Measurements from ENCODE around the gene CRYBG2.
A peak's percentile ranks its signal among the peaks of the same experiment; 100 is the strongest.

Gene CRYBG2

DNA sequence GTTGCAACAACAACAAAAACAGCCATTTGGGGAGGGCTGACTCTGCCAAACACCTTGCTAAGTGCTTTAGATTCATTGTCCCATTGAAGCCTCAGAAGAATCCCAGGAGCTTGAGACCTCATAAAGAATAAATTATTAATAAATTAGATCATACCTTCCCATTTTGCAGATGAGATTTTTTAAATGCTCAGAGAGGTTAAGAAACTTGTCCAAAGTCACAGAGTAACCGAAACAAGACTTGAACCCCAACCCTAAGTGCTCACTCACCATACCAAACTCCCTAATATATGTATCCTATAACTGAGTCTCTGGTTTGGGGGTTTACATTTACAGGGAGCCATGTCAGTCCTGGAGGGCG, 3.6 kb downstream of the CRYBG2 start:
- Histone ChIP-seq H3K27ac (ENCODE audit: low read depth, low read length) (peak overlapping the region; percentile 1; the same call in 1 of the 2 replicates), H3K4me1 (ENCODE audit: control insufficient read depth, insufficient read depth, low read length, unreplicated experiment) (peaks cover 20% of the 10 kb centered on the region)

DNA sequence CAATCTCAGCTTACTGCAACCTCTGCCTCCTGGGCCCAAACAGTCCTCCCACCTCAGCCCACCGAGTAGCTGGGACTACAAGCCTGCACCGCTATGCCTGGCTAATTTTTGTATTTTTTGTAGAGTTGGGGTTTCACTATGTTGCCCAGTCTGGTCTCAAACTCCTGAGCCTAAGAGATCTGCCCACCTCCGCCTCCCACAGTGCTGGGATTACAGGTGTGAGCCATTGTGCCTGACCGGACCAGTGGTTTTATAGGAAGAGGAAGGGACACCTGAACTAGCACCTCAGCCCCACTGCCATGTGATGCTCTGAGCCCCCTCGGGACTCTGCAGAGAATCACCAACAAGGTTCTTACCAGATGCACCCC, 4.1 kb downstream of the CRYBG2 start:
- H3K27ac ChIP-seq (ENCODE audit: low read depth, low read length) = no peak overlapping the region
- H3K36me3 ChIP-seq (ENCODE audit: insufficient read depth, low read length) = no peaks in the 10 kb centered on the region
- no peaks in the 10 kb centered on the region for H3K27me3 ChIP-seq (ENCODE audit: insufficient read depth, low read length)
- no peak overlapping the region for H3K4me3 ChIP-seq (ENCODE audit: low read depth, low read length)
- no peaks in the 10 kb centered on the region for H3K79me2 ChIP-seq (ENCODE audit: control insufficient read depth, insufficient read depth, low read length, unreplicated experiment)
- H2AFZ ChIP-seq (ENCODE audit: low read length, unreplicated experiment) = no peak overlapping the region
- H3K4me1 ChIP-seq (ENCODE audit: control insufficient read depth, insufficient read depth, low read length, unreplicated experiment) = peaks cover 20% of the 10 kb centered on the region

More for the DNA sequence above, 3.6 kb downstream of the CRYBG2 start:
- Histone ChIP-seq H2AFZ (ENCODE audit: low read length, unreplicated experiment) (no peak overlapping the region), H3K36me3 (ENCODE audit: insufficient read depth, low read length) (no peaks in the 10 kb centered on the region), H3K79me2 (ENCODE audit: control insufficient read depth, insufficient read depth, low read length, unreplicated experiment) (no peaks in the 10 kb centered on the region), H3K27me3 (ENCODE audit: insufficient read depth, low read length) (no peaks in the 10 kb centered on the region), H3K4me3 (ENCODE audit: low read depth, low read length) (no peak overlapping the region)

DNA sequence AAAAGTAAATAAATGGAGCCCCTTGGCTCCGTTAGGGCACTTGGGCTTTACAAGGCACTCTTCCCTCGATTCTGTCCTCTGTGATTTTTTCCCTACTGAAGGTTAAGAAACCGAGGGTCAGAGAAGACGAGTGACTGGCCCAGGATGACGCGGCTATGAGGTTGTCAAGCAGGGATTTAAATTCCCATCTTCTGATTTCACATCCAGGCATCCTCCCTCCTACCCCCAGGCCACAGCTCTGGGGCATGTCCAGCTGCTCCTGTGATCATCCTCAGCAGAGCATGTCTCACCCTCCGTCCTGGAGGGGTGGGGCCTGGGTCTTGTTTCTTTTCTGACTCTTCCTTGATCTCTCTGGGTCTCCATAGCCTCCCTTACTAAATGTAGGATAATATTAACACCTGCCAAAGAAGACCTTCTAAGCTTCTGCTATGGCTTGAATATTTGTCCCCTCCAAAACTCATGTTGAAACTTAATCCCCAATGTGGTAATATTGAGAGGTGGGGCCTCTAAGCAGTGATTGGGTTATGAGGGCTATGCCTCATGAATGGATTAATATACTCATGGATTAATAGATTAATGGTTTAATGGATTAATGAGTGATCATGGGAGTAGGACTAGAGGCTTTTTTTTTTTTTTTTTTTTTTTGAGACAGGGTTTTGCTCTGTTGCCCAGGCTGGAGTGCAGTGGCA, 4.6 kb downstream of the CRYBG2 start:
- no peaks in the 10 kb centered on the region for H3K36me3 ChIP-seq (ENCODE audit: insufficient read depth, low read length)
- H3K27me3 ChIP-seq (ENCODE audit: insufficient read depth, low read length) = no peaks in the 10 kb centered on the region
- H3K79me2 ChIP-seq (ENCODE audit: control insufficient read depth, insufficient read depth, low read length, unreplicated experiment) = no peaks in the 10 kb centered on the region
- no peak overlapping the region for H3K27ac ChIP-seq (ENCODE audit: low read depth, low read length)
- no peak overlapping the region for H2AFZ ChIP-seq (ENCODE audit: low read length, unreplicated experiment)
- H3K4me3 ChIP-seq (ENCODE audit: low read depth, low read length) = no peak overlapping the region
- peaks cover 20% of the 10 kb centered on the region for H3K4me1 ChIP-seq (ENCODE audit: control insufficient read depth, insufficient read depth, low read length, unreplicated experiment)

DNA sequence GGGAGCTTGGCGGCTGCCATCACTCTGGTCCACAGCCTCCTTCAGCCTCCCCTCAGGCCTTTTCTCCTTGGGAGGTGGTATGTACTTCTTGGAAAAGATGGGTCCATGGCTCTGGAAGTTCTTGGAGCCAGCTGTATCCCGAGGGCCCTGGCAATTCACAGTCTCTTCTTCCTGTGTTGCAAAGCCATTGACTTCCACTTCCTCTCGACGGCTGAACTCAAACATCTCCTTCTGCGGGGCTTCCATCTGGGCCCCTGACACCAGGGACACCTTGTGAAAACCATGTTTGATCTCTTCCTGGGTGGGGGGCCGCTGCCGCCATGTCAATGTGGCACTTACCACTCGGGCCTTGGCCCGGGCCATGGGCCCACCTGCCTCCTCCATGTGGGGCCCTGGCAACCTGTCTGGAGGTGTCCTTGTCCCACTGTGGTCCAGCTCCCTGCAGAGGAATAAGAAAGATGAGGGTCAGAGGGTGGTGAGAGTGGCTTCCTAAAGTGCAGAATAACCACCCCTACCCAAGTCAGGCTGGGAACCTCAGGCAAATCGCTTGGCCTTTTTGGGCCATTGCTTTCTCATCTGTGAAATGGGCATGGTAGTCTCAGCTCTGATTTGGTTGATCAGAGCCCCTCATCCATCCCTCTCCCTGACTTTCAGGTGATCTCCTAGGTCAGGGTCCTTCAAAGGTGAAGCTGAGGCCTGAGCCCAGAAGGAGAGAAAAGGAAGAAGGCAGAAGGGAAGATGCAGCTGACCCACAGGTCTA, 7.5 kb downstream of the CRYBG2 start:
- Histone ChIP-seq H2AFZ (ENCODE audit: low read length, unreplicated experiment) (no peak overlapping the region), H3K4me1 (ENCODE audit: control insufficient read depth, insufficient read depth, low read length, unreplicated experiment) (peaks cover 11% of the 10 kb centered on the region), H3K36me3 (ENCODE audit: insufficient read depth, low read length) (no peaks in the 10 kb centered on the region), H3K79me2 (ENCODE audit: control insufficient read depth, insufficient read depth, low read length, unreplicated experiment) (no peaks in the 10 kb centered on the region), H3K27me3 (ENCODE audit: insufficient read depth, low read length) (no peaks in the 10 kb centered on the region), H3K4me3 (ENCODE audit: low read depth, low read length) (no peak overlapping the region), H3K27ac (ENCODE audit: low read depth, low read length) (no peak overlapping the region)

DNA sequence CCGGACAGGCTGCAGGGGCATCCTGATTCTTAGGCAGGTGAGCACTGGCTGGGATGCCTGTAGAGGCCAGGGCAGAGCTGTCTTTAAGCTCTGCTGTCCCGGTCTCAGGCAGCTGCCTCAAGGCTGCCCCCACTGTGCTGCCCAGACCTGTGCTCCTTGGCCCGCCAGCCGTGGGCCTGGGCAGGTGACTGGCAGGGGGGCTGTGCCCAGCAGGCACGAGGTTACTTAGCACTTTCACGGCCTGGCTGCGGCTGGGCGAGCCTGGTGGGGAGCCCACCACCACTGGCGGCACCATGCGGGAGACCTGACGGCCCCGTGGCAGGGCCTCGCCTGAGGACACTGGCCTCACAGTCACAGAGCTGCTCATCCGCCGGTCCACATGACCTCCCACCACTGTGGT, 8.2 kb downstream of the CRYBG2 start:
- Histone ChIP-seq H3K79me2 (ENCODE audit: control insufficient read depth, insufficient read depth, low read length, unreplicated experiment) (no peaks in the 10 kb centered on the region), H3K27me3 (ENCODE audit: insufficient read depth, low read length) (no peaks in the 10 kb centered on the region), H3K4me1 (ENCODE audit: control insufficient read depth, insufficient read depth, low read length, unreplicated experiment) (peaks cover 4% of the 10 kb centered on the region), H3K36me3 (ENCODE audit: insufficient read depth, low read length) (no peaks in the 10 kb centered on the region), H2AFZ (ENCODE audit: low read length, unreplicated experiment) (no peak overlapping the region), H3K4me3 (ENCODE audit: low read depth, low read length) (no peak overlapping the region), H3K27ac (ENCODE audit: low read depth, low read length) (no peak overlapping the region)

DNA sequence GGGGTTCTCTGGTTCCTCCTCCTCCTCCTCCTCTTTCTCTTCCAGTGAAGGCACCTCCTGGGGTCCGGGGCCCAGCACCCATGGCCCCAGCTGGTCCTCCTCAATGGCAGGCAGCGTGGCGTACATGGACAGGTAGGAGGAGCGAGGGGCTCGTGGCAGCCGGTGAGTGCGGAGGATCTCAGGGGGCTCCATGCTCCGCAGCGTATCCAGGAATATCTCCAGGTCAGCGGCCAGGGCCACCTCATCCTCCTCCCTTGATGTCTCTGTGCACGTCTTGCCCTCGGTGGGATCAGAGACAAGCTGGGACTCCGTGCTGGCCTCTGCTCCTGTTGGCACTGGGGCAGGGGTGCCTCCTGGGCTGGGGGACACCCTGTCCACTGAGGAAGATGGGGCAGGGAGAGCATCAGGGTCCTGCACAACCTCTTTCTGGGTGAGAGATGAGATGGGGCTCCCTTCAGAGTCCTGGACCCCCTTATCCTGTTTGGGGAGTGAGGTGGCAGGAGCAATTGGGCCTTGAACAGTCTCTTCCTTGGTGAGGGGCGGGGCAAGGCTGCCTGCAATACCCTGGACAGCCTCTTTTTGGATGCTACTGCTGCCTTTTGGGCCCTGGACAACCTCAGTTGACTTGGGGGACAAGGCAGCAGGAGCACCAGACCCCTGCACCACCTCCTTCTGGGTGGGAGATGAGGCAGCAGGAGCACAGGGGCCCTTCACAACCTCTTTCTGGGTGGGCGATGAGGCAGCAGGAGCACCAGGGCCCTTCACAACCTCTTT, 9.6 kb downstream of the CRYBG2 start:
- no peak overlapping the region for H3K4me3 ChIP-seq (ENCODE audit: low read depth, low read length)
- no peaks in the 10 kb centered on the region for H3K27me3 ChIP-seq (ENCODE audit: insufficient read depth, low read length)
- H3K36me3 ChIP-seq (ENCODE audit: insufficient read depth, low read length) = no peaks in the 10 kb centered on the region
- H2AFZ ChIP-seq (ENCODE audit: low read length, unreplicated experiment) = no peak overlapping the region
- no peaks in the 10 kb centered on the region for H3K79me2 ChIP-seq (ENCODE audit: control insufficient read depth, insufficient read depth, low read length, unreplicated experiment)
- no peaks in the 10 kb centered on the region for H3K4me1 ChIP-seq (ENCODE audit: control insufficient read depth, insufficient read depth, low read length, unreplicated experiment)
- no peak overlapping the region for H3K27ac ChIP-seq (ENCODE audit: low read depth, low read length)

DNA sequence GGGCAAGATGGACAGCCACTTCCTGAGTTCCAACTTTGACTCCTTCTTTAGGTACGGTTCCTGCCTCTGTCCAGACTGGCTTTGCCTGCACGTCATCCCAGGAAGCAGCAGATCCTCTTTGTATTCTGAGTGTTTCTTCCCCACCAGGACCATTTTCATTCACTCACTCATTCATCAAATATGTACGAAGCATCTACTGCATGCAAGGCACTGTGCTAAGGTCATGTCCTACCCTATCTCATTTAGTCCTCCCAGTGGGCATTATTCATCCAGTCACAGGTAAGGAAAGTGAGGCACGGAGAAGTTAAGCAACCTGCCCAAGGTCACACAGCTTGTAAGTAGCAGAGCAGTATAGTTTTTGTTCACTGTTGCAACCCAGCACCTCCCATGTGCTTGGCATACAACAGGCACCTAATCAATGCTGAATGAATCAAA, 13.9 kb downstream of the CRYBG2 start:
- no peak overlapping the region for H3K27ac ChIP-seq (ENCODE audit: low read depth, low read length)
- no peaks in the 10 kb centered on the region for H3K79me2 ChIP-seq (ENCODE audit: control insufficient read depth, insufficient read depth, low read length, unreplicated experiment)
- H3K27me3 ChIP-seq (ENCODE audit: insufficient read depth, low read length) = no peaks in the 10 kb centered on the region
- no peaks in the 10 kb centered on the region for H3K4me1 ChIP-seq (ENCODE audit: control insufficient read depth, insufficient read depth, low read length, unreplicated experiment)
- H2AFZ ChIP-seq (ENCODE audit: low read length, unreplicated experiment) = no peak overlapping the region
- H3K36me3 ChIP-seq (ENCODE audit: insufficient read depth, low read length) = no peaks in the 10 kb centered on the region
- H3K4me3 ChIP-seq (ENCODE audit: low read depth, low read length) = no peak overlapping the region

DNA sequence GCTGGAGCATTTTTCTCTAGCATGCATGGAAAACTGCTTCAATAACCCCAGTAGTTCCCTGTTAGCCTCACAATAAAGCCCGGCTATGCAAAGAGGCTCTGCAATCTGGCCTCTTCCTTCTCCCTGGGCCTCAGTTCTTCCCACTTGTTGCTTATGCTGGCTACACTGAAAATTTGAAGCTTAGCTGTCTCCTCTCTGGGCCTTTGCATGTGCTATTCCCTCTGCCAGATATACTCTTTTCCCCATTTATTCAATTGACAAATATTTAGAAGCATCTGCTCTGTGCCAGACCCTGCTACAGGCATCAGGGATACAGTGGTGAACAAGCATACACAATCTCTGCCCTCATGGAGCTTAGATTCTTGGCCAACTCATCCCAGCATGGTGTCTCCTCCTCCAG, 15.3 kb downstream of the CRYBG2 start:
- H3K79me2 ChIP-seq (ENCODE audit: control insufficient read depth, insufficient read depth, low read length, unreplicated experiment) = no peaks in the 10 kb centered on the region
- H3K36me3 ChIP-seq (ENCODE audit: insufficient read depth, low read length) = no peaks in the 10 kb centered on the region
- H3K4me3 ChIP-seq (ENCODE audit: low read depth, low read length) = no peak overlapping the region
- no peak overlapping the region for H3K27ac ChIP-seq (ENCODE audit: low read depth, low read length)
- no peak overlapping the region for H2AFZ ChIP-seq (ENCODE audit: low read length, unreplicated experiment)
- H3K4me1 ChIP-seq (ENCODE audit: control insufficient read depth, insufficient read depth, low read length, unreplicated experiment) = no peaks in the 10 kb centered on the region
- H3K27me3 ChIP-seq (ENCODE audit: insufficient read depth, low read length) = no peaks in the 10 kb centered on the region

DNA sequence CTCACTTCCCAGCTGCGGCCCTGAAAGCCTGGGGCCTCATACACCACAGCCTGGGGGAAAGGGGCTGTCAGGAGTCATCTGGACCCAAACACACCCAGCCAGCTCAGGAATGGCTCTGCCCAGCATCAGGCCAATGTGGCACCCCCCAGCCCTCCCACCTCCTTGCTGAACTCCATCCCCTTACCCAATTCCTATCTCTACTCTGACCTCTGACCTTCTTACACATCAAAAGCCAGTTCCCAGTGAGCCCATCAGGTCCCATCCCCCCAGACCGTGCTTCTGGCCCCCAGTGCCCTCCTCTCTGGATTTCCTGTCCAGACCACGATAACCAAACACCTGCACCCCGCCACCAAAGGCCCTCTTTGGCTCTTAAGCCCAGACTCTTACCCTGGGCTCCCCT, 16.3 kb downstream of the CRYBG2 start:
- Histone ChIP-seq H3K4me3 (ENCODE audit: low read depth, low read length) (no peak overlapping the region), H3K79me2 (ENCODE audit: control insufficient read depth, insufficient read depth, low read length, unreplicated experiment) (no peaks in the 10 kb centered on the region), H3K27me3 (ENCODE audit: insufficient read depth, low read length) (no peaks in the 10 kb centered on the region), H2AFZ (ENCODE audit: low read length, unreplicated experiment) (no peak overlapping the region), H3K36me3 (ENCODE audit: insufficient read depth, low read length) (no peaks in the 10 kb centered on the region), H3K4me1 (ENCODE audit: control insufficient read depth, insufficient read depth, low read length, unreplicated experiment) (no peaks in the 10 kb centered on the region), H3K27ac (ENCODE audit: low read depth, low read length) (no peak overlapping the region)

DNA sequence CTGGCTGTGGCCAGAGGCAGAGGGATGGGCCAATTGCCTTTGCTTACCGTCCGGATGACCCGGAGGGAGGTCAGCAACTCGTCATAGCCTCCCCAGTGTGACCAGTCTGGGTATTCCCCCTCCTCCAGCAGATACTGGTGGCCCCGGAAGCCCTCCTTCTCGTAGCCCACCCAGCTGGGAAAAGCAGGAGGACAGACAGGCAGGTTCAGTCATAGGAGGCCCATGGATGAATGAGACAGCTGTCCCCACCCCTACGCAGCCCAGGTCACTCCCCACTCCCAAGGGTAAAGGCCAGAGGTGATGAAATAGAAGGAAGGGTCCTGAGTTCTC, 16.8 kb downstream of the CRYBG2 start:
- no peaks in the 10 kb centered on the region for H3K27me3 ChIP-seq (ENCODE audit: insufficient read depth, low read length)
- no peaks in the 10 kb centered on the region for H3K4me1 ChIP-seq (ENCODE audit: control insufficient read depth, insufficient read depth, low read length, unreplicated experiment)
- H3K4me3 ChIP-seq (ENCODE audit: low read depth, low read length) = no peak overlapping the region
- H3K27ac ChIP-seq (ENCODE audit: low read depth, low read length) = no peak overlapping the region
- H3K79me2 ChIP-seq (ENCODE audit: control insufficient read depth, insufficient read depth, low read length, unreplicated experiment) = no peaks in the 10 kb centered on the region
- no peaks in the 10 kb centered on the region for H3K36me3 ChIP-seq (ENCODE audit: insufficient read depth, low read length)
- H2AFZ ChIP-seq (ENCODE audit: low read length, unreplicated experiment) = no peak overlapping the region

All from ACC112 (cell line).